Endothelial cell of umbilical vein (primary cell): ENCODE measurements around the gene RTBDN. TPM values are rescaled to one million over a fixed set of nuclear protein-coding genes. Genes with fewer than 3 reads are reported as not detected.

Experiments used
- BruUV-seq: library from RNA; stranded (reverse); fragments of 400-500 nt; replicated peaks from 2 replicates; lab custom pipeline; 2021; lab: Mats Ljungman, UMichigan
- CTCF ChIA-PET: fragments of 300-600, 350-600 bp; sonication (Branson Sonifier 250); formaldehyde crosslinking; loops from one replicate; lab custom pipeline; 2021; ENCODE audit warnings: antibody characterized with exemption, inconsistent platforms; lab: Charles Lee
- POLR2A ChIA-PET: fragments of 300-600, 350-600 bp; sonication (Branson Sonifier 250); formaldehyde crosslinking; loops from one replicate; lab custom pipeline; 2021; ENCODE audit warnings: antibody characterized with exemption, inconsistent platforms; lab: Charles Lee
- DNase-seq: peaks from one replicate; pipeline ENCODE4 v3.0.0-alpha.2; 2011; ENCODE audit warnings: low read depth, low spot score
- FAIRE-seq: peaks from 2 replicates; lab custom pipeline; 2011; peaks lifted over from hg19 to GRCh38; lab: Jason Lieb, UNC
- H2AFZ ChIP-seq: 2 replicates; pipeline ENCODE4 v1.6.0; 2012; ENCODE audit warnings: low read depth, low read length, control low read depth, inconsistent platforms
- H3K27ac ChIP-seq: 2 replicates; pipeline ENCODE4 v1.5.1; 2011; ENCODE audit warnings: low read depth, mild to moderate bottlenecking, control low read depth, low read length, moderate library complexity; ENCODE audit not compliant: insufficient read depth
- H3K27me3 ChIP-seq, 2 experiments: 2 replicates each; pipeline versions ENCODE4 v1.6.0 to v1.6.1; 2011; ENCODE audit warnings: low read length in 2 of 2, mixed read lengths in 1 of 2; ENCODE audit not compliant: control insufficient read depth in 2 of 2, insufficient read depth in 2 of 2
- H3K36me3 ChIP-seq, 2 experiments: 2 replicates in 1 of 2; 3 replicates in 1 of 2; pipeline ENCODE4 v1.5.1; 2011; ENCODE audit warnings: low read length in 2 of 2, mild to moderate bottlenecking in 1 of 2, moderate library complexity in 1 of 2; ENCODE audit not compliant: control insufficient read depth in 2 of 2, insufficient read depth in 2 of 2; ENCODE audit errors: extremely low read depth in 1 of 2
- H3K4me1 ChIP-seq: 3 replicates; pipeline ENCODE4 v1.5.1; 2011; ENCODE audit warnings: mild to moderate bottlenecking, low read length; ENCODE audit not compliant: control insufficient read depth, insufficient read depth; ENCODE audit errors: extremely low read depth
- H3K4me2 ChIP-seq: 2 replicates; pipeline ENCODE4 v1.6.1; 2011; ENCODE audit warnings: low read length, control low read depth, mixed read lengths; ENCODE audit not compliant: insufficient read depth
- H3K4me3 ChIP-seq, 3 experiments: fragments of 200-600 bp in 1 of 3; sonication (generic), shearing (Covaris generic) in 1 of 3; replicated peaks in 1 of 3; 2 replicates each; pipeline ENCODE4 v1.5.1; 2011 to 2016; ENCODE audit warnings: control low read depth in 3 of 3, low read length in 3 of 3, mild to moderate bottlenecking in 2 of 3, inconsistent platforms in 1 of 3, low read depth in 1 of 3, moderate library complexity in 1 of 3; ENCODE audit not compliant: insufficient read depth in 1 of 3
- H3K79me2 ChIP-seq: 2 replicates; pipeline ENCODE4 v1.6.0; 2012; ENCODE audit warnings: low read length, inconsistent platforms; ENCODE audit not compliant: control insufficient read depth, insufficient read depth
- H3K9ac ChIP-seq: replicated peaks from 2 replicates; pipeline ENCODE3; 2011; ENCODE audit warnings: low read length, control low read depth; ENCODE audit not compliant: insufficient read depth; ENCODE audit errors: extremely low read depth
- H3K9me1 ChIP-seq: replicated peaks from 3 replicates; pipeline ENCODE4 v1.6.0; 2011; ENCODE audit warnings: mild to moderate bottlenecking, low read length; ENCODE audit not compliant: control insufficient read depth, insufficient read depth; ENCODE audit errors: extremely low read depth
- H3K9me3 ChIP-seq: replicated peaks from 2 replicates; pipeline ENCODE4 v1.5.1; 2012; ENCODE audit warnings: low read length, inconsistent platforms; ENCODE audit not compliant: control insufficient read depth, insufficient read depth
- H4K20me1 ChIP-seq: replicated peaks from 2 replicates; pipeline ENCODE3; 2011; ENCODE audit warnings: mild to moderate bottlenecking, low read length; ENCODE audit not compliant: control insufficient read depth, insufficient read depth; ENCODE audit errors: extremely low read depth
- CTCF ChIP-seq, 2 donors: IDR thresholded peaks; 1 replicate in 1 of 2; 2 replicates in 1 of 2; pipeline ENCODE4 v1.5.1; 2011; ENCODE audit warnings: low read length in 2 of 2, mild to moderate bottlenecking in 2 of 2, moderate library complexity in 2 of 2, control low read depth in 1 of 2, inconsistent platforms in 1 of 2, low read depth in 1 of 2; ENCODE audit not compliant: insufficient read depth in 1 of 2; ENCODE audit errors: extremely low read depth in 1 of 2
- EZH2 ChIP-seq: IDR thresholded peaks from 2 replicates; pipeline ENCODE4 v1.6.1; 2012; ENCODE audit warnings: borderline replicate concordance, low read depth, mild to moderate bottlenecking, moderate library complexity, low read length, inconsistent platforms; ENCODE audit not compliant: severe bottlenecking
- GATA2 ChIP-seq: IDR thresholded peaks from 2 replicates; pipeline ENCODE4 v1.7.0; 2011; ENCODE audit warnings: low read depth, mild to moderate bottlenecking, moderate library complexity, mixed read lengths, low read length; ENCODE audit not compliant: insufficient read length, insufficient read depth
- JUN ChIP-seq: IDR thresholded peaks from 2 replicates; pipeline ENCODE4 v1.6.1; 2011; ENCODE audit warnings: borderline replicate concordance, low read depth; ENCODE audit not compliant: insufficient read length, insufficient read depth
- MAX ChIP-seq: IDR thresholded peaks from 2 replicates; pipeline ENCODE4 v1.6.1; 2011; ENCODE audit not compliant: insufficient read depth, insufficient read length
- MYC ChIP-seq: IDR thresholded peaks from one replicate; pipeline ENCODE4 v1.6.1; 2011; ENCODE audit warnings: mild to moderate bottlenecking, low read depth, low read length
- POLR2A ChIP-seq: IDR thresholded peaks from 2 replicates; pipeline ENCODE4 v1.6.1; 2012; ENCODE audit warnings: low read depth, mild to moderate bottlenecking, control low read depth, low read length
- POLR2AphosphoS5 ChIP-seq: IDR thresholded peaks from 2 replicates; pipeline ENCODE4 v1.6.1; 2012; ENCODE audit warnings: low read depth, mild to moderate bottlenecking, control low read depth, low read length, moderate library complexity; ENCODE audit not compliant: insufficient read depth
- dilution Hi-C: fragments of 300-500 bp; cut with MboI; formaldehyde crosslinking; loops from one replicate; pipeline ENCODE4 v1.15.0; 2019; ENCODE audit warnings: low sequenced_read_pairs; ENCODE audit not compliant: extremely low pct_ligation_motif_present
- intact Hi-C: fragments of 100-400 bp; cut with micrococcal nuclease; formaldehyde crosslinking; loops from one replicate; pipeline ENCODE4 v1.10.0; 2022
- polyA plus RNA-seq, 4 experiments: library from polyadenylated mRNA; depleted of rRNA in 3 of 4; stranded (reverse) in 3 of 4; unstranded in 1 of 4; fragments of >200 nt; gene quantifications; 2 replicates each; pipeline versions ENCODE4 v1.2.1 to v1.2.3, GENCODE V29; 2011 to 2012; ENCODE audit warnings: missing spikeins in 1 of 4
- total RNA-seq: library from RNA; stranded (reverse); gene quantifications from 2 replicates; pipeline ENCODE4 v1.2.3, GENCODE V29; 2021

The RTBDN gene
- total and polyA plus RNA-seq, 2 donors (not counting 3 experiments of a cell fraction or from before 2014, with no cell fraction given): not detected

GRCh38 chr19:12836529-12836863 lies 2.1 kb upstream of the RTBDN start:
- no TSS peak for BruUV-seq
- intact Hi-C loops (no loop called here), dilution Hi-C loops (no loop called here)

DNA sequence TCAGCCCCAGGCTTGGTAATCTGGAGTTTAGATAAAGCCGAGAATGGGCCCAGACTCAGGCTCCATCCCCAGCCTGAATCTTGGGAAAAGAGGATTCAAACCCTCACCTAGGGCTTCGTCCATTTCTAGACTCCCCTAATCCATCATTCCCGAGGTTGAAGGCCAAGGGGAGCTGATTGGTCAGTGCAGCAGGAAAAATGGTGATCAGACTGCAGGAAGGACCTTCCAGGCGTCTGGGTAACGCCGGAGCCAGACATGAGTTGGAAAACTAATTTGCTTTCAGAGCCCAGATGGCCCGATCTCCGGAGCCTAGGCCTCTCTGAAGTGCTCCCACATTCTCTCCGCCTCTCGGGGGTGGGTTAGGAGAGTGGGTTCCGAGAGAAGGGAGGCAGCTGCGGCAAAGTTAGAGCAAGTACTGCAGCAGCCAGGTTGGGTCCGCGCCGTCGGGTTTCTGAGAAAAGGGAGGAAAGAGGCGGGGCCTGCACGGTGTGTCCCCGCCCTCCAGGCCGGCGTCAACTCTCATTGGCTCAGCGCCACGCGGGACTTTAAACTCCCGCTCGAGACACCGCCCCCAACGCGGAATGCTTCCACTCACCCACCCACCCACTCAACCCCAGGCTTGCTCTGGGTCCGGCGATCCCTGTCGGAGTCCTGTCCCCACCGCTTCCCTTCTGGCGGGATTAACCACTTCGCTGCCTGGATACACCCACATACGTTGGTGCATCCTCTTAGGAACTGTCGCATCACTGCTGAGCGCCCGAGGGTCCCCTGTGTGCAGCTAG lies 788 bp upstream of the RTBDN start:
- CTCF ChIA-PET: interaction anchor here (0.7 to 1.8 kb wide), 6 partner anchors 9 to 113 kb away, joined by 3 to 5 read pairs (median 4); no protein-coding TSS in a partner anchor
- H3K9ac ChIP-seq: no peak overlapping the region
- H3K36me3 ChIP-seq: no peaks in the 10 kb centered on the region
- dilution Hi-C loops: no loop called here
- BruUV-seq: no TSS peak
- H3K79me2 ChIP-seq: no peaks in the 10 kb centered on the region
- DNase-seq: no peak
- no peak overlapping the region for H3K27ac ChIP-seq
- peaks cover 55 to 66% of the 10 kb centered on the region in 2 experiments for H3K27me3 ChIP-seq
- no peak overlapping the region for H3K4me2 ChIP-seq
- FAIRE-seq: peak; percentile 53
- no peaks in the 10 kb centered on the region for H4K20me1 ChIP-seq
- no peak overlapping the region for H3K4me3 ChIP-seq
- POLR2A ChIA-PET: interaction anchor here (0.7 kb wide), 1 partner anchor 1306 kb away, joined by 5 read pairs; the partner anchor contains the start of gene ECSIT
- H3K9me1 ChIP-seq: no peaks in the 10 kb centered on the region
- intact Hi-C loops: no loop called here
- H3K9me3 ChIP-seq: no peaks in the 10 kb centered on the region
- H3K4me1 ChIP-seq: no peaks in the 10 kb centered on the region
- H2AFZ ChIP-seq: no peak overlapping the region
- no peak for TF ChIP-seq MYC
- no peak for TF ChIP-seq GATA2
- TF ChIP-seq POLR2AphosphoS5: no peak
- TF ChIP-seq MAX: no peak
- no peak for TF ChIP-seq POLR2A
- no peak for TF ChIP-seq CTCF (IDR thresholded peaks at IDR 0.05; ENCODE audit: extremely low read depth in 1 of 2, insufficient read depth in 1 of 2, low read depth in 1 of 2, low read length in 2 of 2)
- TF ChIP-seq EZH2: peak; percentile 69
- no peak for TF ChIP-seq JUN

More at GRCh38 chr19:12836529-12836863, 2.1 kb upstream of the RTBDN start:
- H3K27me3 ChIP-seq: peaks cover 55 to 70% of the 10 kb centered on the region in 2 experiments
- FAIRE-seq (no peak), DNase-seq (no peak)
- ChIA-PET POLR2A (no interaction called here), CTCF (interaction anchor here (0.6 to 1.8 kb wide), 6 partner anchors 10 to 75 kb away, joined by 3 to 18 read pairs (median 4); no protein-coding TSS in a partner anchor)
- H3K9me3 ChIP-seq: no peaks in the 10 kb centered on the region
- no peak overlapping the region for H3K4me3 ChIP-seq
- H3K79me2 ChIP-seq: no peaks in the 10 kb centered on the region
- no peaks in the 10 kb centered on the region for H3K36me3 ChIP-seq
- no peak overlapping the region for H2AFZ ChIP-seq
- H3K4me2 ChIP-seq: no peak overlapping the region
- TF ChIP-seq POLR2A (no peak), MAX (no peak)
- no peaks in the 10 kb centered on the region for H3K9me1 ChIP-seq
- no peak overlapping the region for H3K27ac ChIP-seq
- H3K4me1 ChIP-seq: no peaks in the 10 kb centered on the region
- H3K9ac ChIP-seq: no peak overlapping the region
- H4K20me1 ChIP-seq: no peaks in the 10 kb centered on the region
